GM23248 (cell line): ENCODE measurements around the gene TNRC6C.

Experiments
- EZH2 ChIP-seq: fragments of 200-600 bp; sonication (generic); IDR thresholded peaks from 2 replicates; pipeline ENCODE4 v1.6.1; 2018; ENCODE audit warnings: antibody characterized with exemption, mild to moderate bottlenecking; ENCODE audit not compliant: insufficient read depth, poor library complexity, severe bottlenecking
- EZH2phosphoT487 ChIP-seq: fragments of 200-600 bp; sonication (generic); IDR thresholded peaks from 2 replicates; pipeline ENCODE4 v1.6.1; 2018; ENCODE audit warnings: antibody characterized with exemption, moderate library complexity, mild to moderate bottlenecking, low read depth; ENCODE audit not compliant: insufficient read depth

GRCh38 chr17:78096093-78096492 lies 137.6 kb downstream of the TNRC6C start:
- TF ChIP-seq EZH2, result no peak
- no peak for TF ChIP-seq EZH2phosphoT487
